ENCODE results near the gene CACNB4. TPM values are rescaled to one million over a fixed set of nuclear protein-coding genes. Genes with fewer than 3 reads are reported as not detected.

The CACNB4 gene
- total and polyA plus RNA-seq, 9 of the 15 experiments (the other 6 are each of a cell fraction or from before 2014, with no cell fraction given): 0.01 to 0.20 (median 0.04) TPM; not detected in 1

- TF ChIP-seq ZNF592 (IDR thresholded peaks at IDR 0.05) (no peak), ZKSCAN1 (IDR thresholded peaks at IDR 0.05; ENCODE audit: low read depth, low read length) (no peak), NFE2L1 (tag; IDR thresholded peaks at IDR 0.05; ENCODE audit: borderline replicate concordance, low read depth) (no peak), ZNF12 (CRISPR knock-in tag; IDR thresholded peaks at IDR 0.05) (no peak), ZNF23 (CRISPR knock-in tag; IDR thresholded peaks at IDR 0.05) (no peak), CBFB (CRISPR knock-in tag; IDR thresholded peaks at IDR 0.05) (no peak), KAT2B (IDR thresholded peaks at IDR 0.05; ENCODE audit: low read depth, low read length) (no peak), SMC3 (conservative IDR thresholded peaks at IDR 0.05; ENCODE audit: insufficient read depth, low read depth, low read length) (no peak)
- TF ChIP-seq, protein P1, sequence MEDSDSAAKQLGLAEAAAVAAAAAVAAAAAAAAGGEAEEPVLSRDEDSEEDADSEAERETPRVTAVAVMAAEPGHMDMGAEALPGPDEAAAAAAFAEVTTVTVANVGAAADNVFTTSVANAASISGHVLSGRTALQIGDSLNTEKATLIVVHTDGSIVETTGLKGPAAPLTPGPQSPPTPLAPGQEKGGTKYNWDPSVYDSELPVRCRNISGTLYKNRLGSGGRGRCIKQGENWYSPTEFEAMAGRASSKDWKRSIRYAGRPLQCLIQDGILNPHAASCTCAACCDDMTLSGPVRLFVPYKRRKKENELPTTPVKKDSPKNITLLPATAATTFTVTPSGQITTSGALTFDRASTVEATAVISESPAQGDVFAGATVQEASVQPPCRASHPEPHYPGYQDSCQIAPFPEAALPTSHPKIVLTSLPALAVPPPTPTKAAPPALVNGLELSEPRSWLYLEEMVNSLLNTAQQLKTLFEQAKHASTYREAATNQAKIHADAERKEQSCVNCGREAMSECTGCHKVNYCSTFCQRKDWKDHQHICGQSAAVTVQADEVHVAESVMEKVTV (CRISPR knock-in tag; IDR thresholded peaks at IDR 0.05): no peak
- TF ChIP-seq, protein P2, sequence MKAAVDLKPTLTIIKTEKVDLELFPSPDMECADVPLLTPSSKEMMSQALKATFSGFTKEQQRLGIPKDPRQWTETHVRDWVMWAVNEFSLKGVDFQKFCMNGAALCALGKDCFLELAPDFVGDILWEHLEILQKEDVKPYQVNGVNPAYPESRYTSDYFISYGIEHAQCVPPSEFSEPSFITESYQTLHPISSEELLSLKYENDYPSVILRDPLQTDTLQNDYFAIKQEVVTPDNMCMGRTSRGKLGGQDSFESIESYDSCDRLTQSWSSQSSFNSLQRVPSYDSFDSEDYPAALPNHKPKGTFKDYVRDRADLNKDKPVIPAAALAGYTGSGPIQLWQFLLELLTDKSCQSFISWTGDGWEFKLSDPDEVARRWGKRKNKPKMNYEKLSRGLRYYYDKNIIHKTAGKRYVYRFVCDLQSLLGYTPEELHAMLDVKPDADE (conservative IDR thresholded peaks at IDR 0.05; ENCODE audit: control insufficient read depth, low read depth, low read length): no peak
Observed at GRCh38 chr2:152050341-152050740, 48.5 kb downstream of the CACNB4 start (continued).

Data from K562 (cell line).